Suprapubic skin (tissue), 3 donors: ENCODE data around the gene LPAR1.

Experiments used
- CTCF ChIP-seq, 2 donors: fragments of 200-600 bp in 1 of 2; fragments of 450-650 bp in 1 of 2; sonication (generic) in 1 of 2; IDR thresholded peaks; one replicate each; pipeline ENCODE4 v1.5.1; 2016 to 2019; ENCODE audit warnings: antibody characterized with exemption in 2 of 2, mild to moderate bottlenecking in 1 of 2, moderate library complexity in 1 of 2
- EP300 ChIP-seq: sonication (generic); formaldehyde crosslinking; IDR thresholded peaks from one replicate; pipeline ENCODE4 v1.6.1; 2017; ENCODE audit warnings: antibody characterized with exemption
- POLR2A ChIP-seq, 2 donors: fragments of 450-650 bp; IDR thresholded peaks; one replicate each; pipeline ENCODE4 v1.6.1; 2017; ENCODE audit warnings: antibody characterized with exemption in 2 of 2, mild to moderate bottlenecking in 2 of 2, moderate library complexity in 2 of 2

GRCh38 chr9:110892689-110893088, 145.6 kb downstream of the LPAR1 start:
- TF ChIP-seq CTCF (IDR thresholded peaks at IDR 0.05): no peak
- TF ChIP-seq POLR2A (IDR thresholded peaks at IDR 0.05): no peak
- no peak for TF ChIP-seq EP300
